Measurements from ENCODE around the gene OSBPL6. TPM values are rescaled to one million over a fixed set of nuclear protein-coding genes. Genes with fewer than 3 reads are reported as not detected.

Gene OSBPL6
- total RNA-seq, 1 experiment from 2014 or later = 2.1 TPM

DNA sequence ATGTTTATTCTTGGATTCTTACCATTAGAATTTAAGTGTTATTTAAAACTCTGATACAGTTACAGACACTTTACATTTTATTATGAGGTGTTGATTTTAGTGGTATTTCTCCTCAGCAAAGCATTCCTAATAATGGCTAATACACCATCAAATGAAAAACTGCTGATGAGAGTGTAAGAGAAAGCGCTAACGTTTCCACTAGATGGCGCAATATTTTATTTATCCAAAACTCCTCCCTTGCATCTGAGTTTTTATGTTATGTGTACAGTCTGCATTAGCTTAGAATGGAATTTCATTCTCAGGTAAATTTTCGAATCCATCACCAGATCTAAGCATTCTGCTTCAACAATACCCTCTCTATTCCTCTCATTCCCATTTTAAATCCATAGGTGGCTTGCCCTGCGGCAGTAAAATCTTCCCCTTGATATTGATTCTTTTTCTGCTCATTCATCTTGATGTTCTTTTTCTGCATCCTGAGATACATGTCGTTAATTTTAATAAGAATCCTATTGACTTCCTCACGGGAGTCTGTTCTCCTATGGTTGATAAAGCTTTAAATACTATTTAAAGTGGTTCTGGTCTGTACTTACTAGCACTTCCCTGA lies 202.8 kb downstream of the OSBPL6 start:
- DNase-seq (ENCODE audit: low read depth, low spot score) (peak; percentile 32), ATAC-seq (peak; percentile 85)
- ChIA-PET CTCF (interaction anchor here (0.6 to 0.8 kb wide), 2 partner anchors 10 to 18 kb away, joined by 3 to 5 read pairs; no protein-coding TSS in a partner anchor), POLR2A (no interaction called here)
- Histone ChIP-seq H3K36me3 (ENCODE audit: control insufficient read depth, insufficient read depth, low read length) (no peaks in the 10 kb centered on the region), H3K9me3 (ENCODE audit: control insufficient read depth, insufficient read depth, low read depth, low read length) (no peaks in the 10 kb centered on the region), H3K27ac (ENCODE audit: low read length) (no peak overlapping the region), H3K27me3 (ENCODE audit: control insufficient read depth, insufficient read depth, low read length) (no peaks in the 10 kb centered on the region), H3K4me1 (ENCODE audit: control insufficient read depth, insufficient read depth, low read length) (no peaks in the 10 kb centered on the region), H3K4me3 (ENCODE audit: low read depth in 2 of 2, low read length in 2 of 2) (no peak overlapping the region)
- intact Hi-C loops (cut with micrococcal nuclease; ENCODE audit: unreplicated experiment) (loop anchor here (2.0 to 5.0 kb wide), 2 partner anchors 18 to 285 kb away; partner anchors contain the start of gene RBM45), in situ Hi-C loops (cut with HindIII; ENCODE audit: low pct_unique_long_range_greater_than_20kb, low sequenced_read_pairs) (no loop called here)
- BruUV-seq (replicated peaks) = no TSS peak
- TF ChIP-seq SIN3A (IDR thresholded peaks at IDR 0.05; ENCODE audit: borderline replicate concordance, insufficient read depth, low read depth, low read length) (no peak), TCF7L2 (IDR thresholded peaks at IDR 0.05; ENCODE audit: low read depth, low read length) (no peak), POLR2AphosphoS5 (IDR thresholded peaks at IDR 0.05; ENCODE audit: low read depth, low read length) (no peak)
- TF ChIP-seq, protein P1, sequence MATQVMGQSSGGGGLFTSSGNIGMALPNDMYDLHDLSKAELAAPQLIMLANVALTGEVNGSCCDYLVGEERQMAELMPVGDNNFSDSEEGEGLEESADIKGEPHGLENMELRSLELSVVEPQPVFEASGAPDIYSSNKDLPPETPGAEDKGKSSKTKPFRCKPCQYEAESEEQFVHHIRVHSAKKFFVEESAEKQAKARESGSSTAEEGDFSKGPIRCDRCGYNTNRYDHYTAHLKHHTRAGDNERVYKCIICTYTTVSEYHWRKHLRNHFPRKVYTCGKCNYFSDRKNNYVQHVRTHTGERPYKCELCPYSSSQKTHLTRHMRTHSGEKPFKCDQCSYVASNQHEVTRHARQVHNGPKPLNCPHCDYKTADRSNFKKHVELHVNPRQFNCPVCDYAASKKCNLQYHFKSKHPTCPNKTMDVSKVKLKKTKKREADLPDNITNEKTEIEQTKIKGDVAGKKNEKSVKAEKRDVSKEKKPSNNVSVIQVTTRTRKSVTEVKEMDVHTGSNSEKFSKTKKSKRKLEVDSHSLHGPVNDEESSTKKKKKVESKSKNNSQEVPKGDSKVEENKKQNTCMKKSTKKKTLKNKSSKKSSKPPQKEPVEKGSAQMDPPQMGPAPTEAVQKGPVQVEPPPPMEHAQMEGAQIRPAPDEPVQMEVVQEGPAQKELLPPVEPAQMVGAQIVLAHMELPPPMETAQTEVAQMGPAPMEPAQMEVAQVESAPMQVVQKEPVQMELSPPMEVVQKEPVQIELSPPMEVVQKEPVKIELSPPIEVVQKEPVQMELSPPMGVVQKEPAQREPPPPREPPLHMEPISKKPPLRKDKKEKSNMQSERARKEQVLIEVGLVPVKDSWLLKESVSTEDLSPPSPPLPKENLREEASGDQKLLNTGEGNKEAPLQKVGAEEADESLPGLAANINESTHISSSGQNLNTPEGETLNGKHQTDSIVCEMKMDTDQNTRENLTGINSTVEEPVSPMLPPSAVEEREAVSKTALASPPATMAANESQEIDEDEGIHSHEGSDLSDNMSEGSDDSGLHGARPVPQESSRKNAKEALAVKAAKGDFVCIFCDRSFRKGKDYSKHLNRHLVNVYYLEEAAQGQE (IDR thresholded peaks at IDR 0.05; ENCODE audit: insufficient read depth in 1 of 2, low read depth in 2 of 2, low read length in 1 of 2) = no peak
- TF ChIP-seq, protein P2, sequence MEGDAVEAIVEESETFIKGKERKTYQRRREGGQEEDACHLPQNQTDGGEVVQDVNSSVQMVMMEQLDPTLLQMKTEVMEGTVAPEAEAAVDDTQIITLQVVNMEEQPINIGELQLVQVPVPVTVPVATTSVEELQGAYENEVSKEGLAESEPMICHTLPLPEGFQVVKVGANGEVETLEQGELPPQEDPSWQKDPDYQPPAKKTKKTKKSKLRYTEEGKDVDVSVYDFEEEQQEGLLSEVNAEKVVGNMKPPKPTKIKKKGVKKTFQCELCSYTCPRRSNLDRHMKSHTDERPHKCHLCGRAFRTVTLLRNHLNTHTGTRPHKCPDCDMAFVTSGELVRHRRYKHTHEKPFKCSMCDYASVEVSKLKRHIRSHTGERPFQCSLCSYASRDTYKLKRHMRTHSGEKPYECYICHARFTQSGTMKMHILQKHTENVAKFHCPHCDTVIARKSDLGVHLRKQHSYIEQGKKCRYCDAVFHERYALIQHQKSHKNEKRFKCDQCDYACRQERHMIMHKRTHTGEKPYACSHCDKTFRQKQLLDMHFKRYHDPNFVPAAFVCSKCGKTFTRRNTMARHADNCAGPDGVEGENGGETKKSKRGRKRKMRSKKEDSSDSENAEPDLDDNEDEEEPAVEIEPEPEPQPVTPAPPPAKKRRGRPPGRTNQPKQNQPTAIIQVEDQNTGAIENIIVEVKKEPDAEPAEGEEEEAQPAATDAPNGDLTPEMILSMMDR (IDR thresholded peaks at IDR 0.05) = peak; percentile 74; the same call in 1 of the 2 replicates

DNA sequence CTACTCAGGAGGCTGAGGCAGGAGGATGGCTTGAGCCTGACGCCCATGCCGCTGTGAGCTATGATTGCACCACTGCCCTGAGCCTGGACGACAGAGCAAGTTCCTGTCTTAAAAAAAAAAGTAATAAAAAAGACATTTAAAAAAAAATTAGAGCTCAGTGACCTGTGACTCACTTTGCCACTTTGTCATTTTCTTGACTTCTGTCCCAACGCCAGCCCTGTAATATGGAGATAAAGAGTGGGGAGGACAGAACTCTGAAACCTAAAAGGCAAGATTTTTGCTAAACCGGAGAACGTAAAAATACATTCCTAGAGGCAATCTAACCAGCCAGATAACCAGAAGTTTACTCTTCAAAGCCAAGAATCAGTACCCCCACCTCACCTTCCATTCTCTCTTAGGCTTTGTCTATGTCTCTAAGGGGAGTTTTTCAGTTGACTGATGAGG lies 207.7 kb downstream of the OSBPL6 start:
- BruUV-seq (replicated peaks) = no TSS peak
- in situ Hi-C loops (cut with HindIII; ENCODE audit: low pct_unique_long_range_greater_than_20kb, low sequenced_read_pairs) = no loop called here

More for the DNA sequence above, 207.7 kb downstream of the OSBPL6 start:
- POLR2A ChIA-PET = no interaction called here
- Histone ChIP-seq H3K27ac (ENCODE audit: low read length) (no peak overlapping the region), H3K36me3 (ENCODE audit: control insufficient read depth, insufficient read depth, low read length) (no peaks in the 10 kb centered on the region), H3K4me1 (ENCODE audit: control insufficient read depth, insufficient read depth, low read length) (peaks cover 4% of the 10 kb centered on the region), H3K9me3 (ENCODE audit: control insufficient read depth, insufficient read depth, low read depth, low read length) (no peaks in the 10 kb centered on the region), H3K4me3 (ENCODE audit: low read depth in 2 of 2, low read length in 2 of 2) (no peak overlapping the region), H3K27me3 (ENCODE audit: control insufficient read depth, insufficient read depth, low read length) (no peaks in the 10 kb centered on the region)
- intact Hi-C loops (cut with micrococcal nuclease; ENCODE audit: unreplicated experiment) = no loop called here
- no peak for DNase-seq (ENCODE audit: low read depth, low spot score)
- CTCF ChIA-PET = no interaction called here
- TF ChIP-seq POLR2AphosphoS5 (IDR thresholded peaks at IDR 0.05; ENCODE audit: low read depth, low read length) (no peak), TCF7L2 (IDR thresholded peaks at IDR 0.05; ENCODE audit: low read depth, low read length) (no peak), SIN3A (IDR thresholded peaks at IDR 0.05; ENCODE audit: borderline replicate concordance, insufficient read depth, low read depth, low read length) (no peak)
- TF ChIP-seq, protein P1 (IDR thresholded peaks at IDR 0.05; ENCODE audit: insufficient read depth in 1 of 2, low read depth in 2 of 2, low read length in 1 of 2) = no peak
- TF ChIP-seq, protein P2 (IDR thresholded peaks at IDR 0.05) = no peak
- no peak for ATAC-seq

All from Panc1 (cell line).